Lower leg skin (tissue), 4 donors: ENCODE results near the gene GTF2IRD2. TPM values are rescaled to one million over a fixed set of nuclear protein-coding genes. Genes with fewer than 3 reads are reported as not detected.
"Not testable (repeated sequence)": the region's sequence is repeated elsewhere in the genome, so short reads cannot be mapped to it uniquely, and the experiment has no call there.

Experiments used
- DNase-seq, 2 donors: peaks; one replicate each; pipeline ENCODE4 v3.0.0-alpha.2; 2019; ENCODE audit warnings: low spot score in 2 of 2
- H3K4me3 ChIP-seq: fragments of 200-600 bp; sonication (generic); 2 replicates; pipeline ENCODE4 v1.5.1; 2017; ENCODE audit warnings: mild to moderate bottlenecking, low read depth; ENCODE audit not compliant: poor library complexity, severe bottlenecking
- WGBS, 2 donors: methylation state at CpG; one replicate each; pipeline ENCODE4 v1.1.5; 2018; 5-methylcytosine and 5-hydroxymethylcytosine counted together
- intact Hi-C: fragments of 100-400 bp; cut with DNase I; formaldehyde crosslinking; loops from one replicate; pipeline ENCODE4 v1.15.0; 2023; ENCODE audit warnings: low total_unique reads
- total RNA-seq, 4 donors: library from RNA; depleted of rRNA; stranded (reverse); fragments of >200 nt; gene quantifications; one replicate each; pipeline ENCODE4 v1.1.0, GENCODE V29; 2016

GTF2IRD2 gene
- 10 to 100 TPM in 3 of 4 donors, 1 to 10 TPM in 1; 5.4 to 14.5 (median 14.4) TPM for total RNA-seq

- intact Hi-C loops, H3K4me3 ChIP-seq: not testable (repeated sequence)
- peak in 1 of 2 donors; percentile 49 for DNase-seq
- no CpG with 5 or more reads among the region's 97 CpGs for WGBS, 2 donors
These were observed at the start of gene GTF2IRD2 for GRCh38 chr7:74850833-74851721. Gene GTF2IRD2, minus strand, starts transcription at chr7:74851605. Its CDS starts 15,227 bp downstream, at chr7:74836378.

DNA sequence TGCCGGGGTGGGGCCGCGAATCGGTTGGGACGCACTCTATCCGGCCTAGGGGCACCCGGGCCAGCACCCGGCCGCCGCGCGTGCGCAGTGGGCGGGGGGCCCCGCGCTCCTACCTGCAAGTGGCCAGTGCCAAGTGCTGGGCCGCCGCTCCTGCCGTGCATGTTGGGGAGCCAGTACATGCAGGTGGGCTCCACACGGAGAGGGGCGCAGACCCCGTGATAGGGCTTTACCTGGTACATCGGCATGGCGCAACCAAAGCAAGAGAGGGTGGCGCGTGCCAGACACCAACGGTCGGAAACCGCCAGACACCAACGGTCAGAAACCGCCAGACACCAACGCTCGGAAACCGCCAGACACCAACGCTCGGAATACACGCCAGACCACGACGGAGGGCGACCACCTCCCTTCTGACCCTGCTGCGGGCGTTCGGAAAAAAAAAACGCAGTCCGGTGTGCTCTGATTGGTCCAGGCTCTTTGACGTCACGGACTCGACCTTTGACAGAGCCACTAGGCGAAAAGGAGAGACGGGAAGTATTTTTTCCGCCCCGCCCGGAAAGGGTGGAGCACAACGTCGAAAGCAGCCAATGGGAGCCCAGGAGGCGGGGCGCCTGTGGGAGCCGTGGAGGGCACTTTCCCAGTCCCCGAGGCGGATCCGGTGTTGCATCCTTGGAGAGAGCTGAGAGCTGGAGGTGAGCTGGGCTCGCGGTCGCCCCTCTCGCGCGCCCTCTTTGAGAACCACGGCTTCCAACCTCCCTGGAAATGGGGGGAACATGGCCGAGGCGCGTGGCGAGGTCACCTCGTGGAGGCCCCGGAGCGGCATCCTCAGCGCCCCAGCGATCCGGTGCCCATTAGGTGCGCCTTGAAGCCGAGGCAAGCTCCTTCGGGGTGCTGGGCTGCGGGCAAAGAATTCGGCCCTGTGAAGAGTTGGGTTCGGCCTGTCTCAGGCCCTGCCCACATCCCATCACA is 39.0 kb upstream of the GTF2IRD2 start:
- intact Hi-C loops = not testable (repeated sequence)
- WGBS, 2 donors = 1% methylated on average over 23 to 38 of the region's 84 CpGs
- peak overlapping the region; percentile 47 for H3K4me3 ChIP-seq
- peak; percentile 88 to 98 for DNase-seq

- H3K4me3 ChIP-seq, DNase-seq, intact Hi-C loops: not testable (repeated sequence)
- 76 to 82% methylated on average over 11 of the region's 31 CpGs for WGBS, 2 donors
These were observed 38.2 kb upstream of the GTF2IRD2 start for GRCh38 chr7:74889518-74890129.

DNA sequence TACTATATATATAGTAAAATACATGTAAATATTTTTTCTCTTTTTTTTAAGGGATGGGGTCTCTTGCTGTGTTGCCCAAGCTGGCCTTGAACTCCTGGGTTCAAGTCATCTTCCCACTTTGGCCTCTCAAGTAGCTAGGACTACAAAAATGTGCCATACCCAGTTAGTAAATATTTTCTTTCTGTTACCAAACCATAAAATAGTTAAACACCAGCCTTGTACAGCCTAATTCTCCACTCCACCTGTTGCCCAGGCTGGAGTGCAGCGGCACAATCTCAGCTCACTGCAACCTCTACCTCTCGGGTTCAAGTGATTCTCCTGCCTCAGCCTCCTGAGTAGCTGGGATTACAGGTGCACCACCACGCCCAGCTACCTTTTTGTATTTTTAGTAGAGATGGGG is 33.9 kb upstream of the GTF2IRD2 start:
- 92 to 100% methylated on average over 2 to 3 of the region's 3 CpGs for WGBS, 2 donors

GRCh38 chr7:74882110-74882509 is 30.7 kb upstream of the GTF2IRD2 start:
- WGBS, 2 donors = 79 to 87% methylated on average over 3 to 9 of the region's 9 CpGs
- H3K4me3 ChIP-seq, DNase-seq, intact Hi-C loops: not testable (repeated sequence)

More for the DNA sequence above, 33.9 kb upstream of the GTF2IRD2 start:
- DNase-seq, intact Hi-C loops, H3K4me3 ChIP-seq: not testable (repeated sequence)

DNA sequence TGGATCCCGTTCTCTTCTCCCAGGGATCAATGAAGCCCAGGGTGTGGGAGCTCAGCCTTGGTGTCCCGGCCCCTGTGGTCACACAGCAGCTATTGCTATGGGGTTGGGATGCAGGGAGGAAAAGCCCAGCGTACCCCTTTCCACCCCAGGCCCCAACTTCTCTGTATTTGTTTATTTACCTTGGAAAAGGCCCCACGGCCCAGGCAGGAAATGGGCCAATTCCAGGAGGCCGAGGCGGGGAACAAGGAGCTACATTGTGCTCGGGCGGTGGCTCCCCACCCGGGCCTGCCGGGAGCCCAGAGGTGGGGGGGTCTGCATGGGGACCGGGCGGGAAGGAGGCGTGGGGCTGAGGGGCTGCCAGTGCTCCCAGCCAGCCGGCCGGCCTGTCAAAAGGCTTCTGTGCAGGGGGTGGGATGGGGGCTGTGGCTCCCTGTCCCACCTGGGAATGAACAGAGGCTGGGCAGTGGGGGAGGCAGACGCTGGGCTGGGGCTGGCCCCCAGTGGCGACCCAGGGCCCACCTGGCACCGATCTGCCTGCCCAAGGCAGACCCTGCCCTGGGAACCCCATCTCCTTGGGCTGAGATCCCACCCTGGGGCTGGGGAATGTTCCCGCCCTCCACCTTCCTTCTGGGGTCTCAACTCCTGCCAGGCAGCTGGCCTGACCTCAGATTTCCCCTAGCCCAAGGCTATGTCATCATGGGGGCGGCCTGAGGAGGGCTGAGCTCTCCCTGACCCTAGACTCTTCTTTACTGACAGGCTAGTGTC is 23.5 kb upstream of the GTF2IRD2 start:
- 28 to 38% methylated on average over 6 to 13 of the region's 20 CpGs for WGBS, 2 donors
- H3K4me3 ChIP-seq, intact Hi-C loops: not testable (repeated sequence)
- DNase-seq = peak in 1 of 2 donors; percentile 85

- intact Hi-C loops, DNase-seq, H3K4me3 ChIP-seq: not testable (repeated sequence)
- whole genome bisulfite sequencing, 2 donors = 80% methylated on average over 1 to 3 of the region's 10 CpGs
These were observed 22.8 kb upstream of the GTF2IRD2 start for GRCh38 chr7:74874104-74874747.

DNA sequence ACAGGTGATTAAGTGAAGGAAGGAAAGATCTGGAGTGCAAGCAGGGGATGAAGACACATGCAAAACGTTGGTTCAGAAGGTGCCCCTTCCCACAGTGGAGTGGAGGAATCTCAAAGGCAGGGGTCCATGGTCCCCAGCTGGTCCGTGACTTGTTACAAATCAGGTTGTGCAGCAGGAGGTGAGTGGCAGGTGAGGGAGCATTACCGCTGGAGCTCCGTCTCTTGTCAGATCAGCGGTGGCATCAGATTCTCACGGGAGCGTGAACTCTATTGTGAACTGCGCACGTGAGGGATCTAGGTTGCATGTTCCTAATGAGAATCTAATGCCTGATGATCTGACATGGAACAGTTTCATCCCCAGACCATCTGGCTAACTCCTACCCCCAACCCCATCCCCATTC is 21.1 kb upstream of the GTF2IRD2 start:
- DNase-seq, H3K4me3 ChIP-seq, intact Hi-C loops: not testable (repeated sequence)
- 87 to 95% methylated on average over 9 of the region's 9 CpGs for WGBS, 2 donors

GRCh38 chr7:74865777-74866176 is 14.4 kb upstream of the GTF2IRD2 start:
- H3K4me3 ChIP-seq, DNase-seq, intact Hi-C loops: not testable (repeated sequence)
- WGBS, 2 donors = 80 to 85% methylated on average over 8 of the region's 8 CpGs

DNA sequence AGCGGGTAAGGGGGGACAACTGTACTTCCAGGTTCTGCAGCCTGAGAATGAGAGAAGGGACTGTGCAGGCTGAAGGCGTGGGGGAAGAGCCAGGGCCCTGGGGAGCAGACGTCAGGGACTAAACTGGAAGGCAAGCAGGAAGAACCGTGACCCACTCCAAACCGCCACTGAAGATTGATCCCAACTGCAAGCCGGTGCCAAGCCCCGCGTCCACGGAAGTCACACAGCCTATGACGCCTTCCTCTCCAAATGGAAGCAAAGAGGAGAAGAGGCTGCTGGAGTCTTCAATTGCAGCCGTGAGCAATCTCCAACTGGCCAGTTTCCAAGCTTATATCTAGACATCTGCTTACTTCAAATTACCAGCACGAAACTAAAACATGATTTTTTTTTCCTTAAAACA is 1.6 kb downstream of the GTF2IRD2 start:
- intact Hi-C loops, DNase-seq, H3K4me3 ChIP-seq: not testable (repeated sequence)
- WGBS, 2 donors = no CpG with 5 or more reads among the region's 12 CpGs

DNA sequence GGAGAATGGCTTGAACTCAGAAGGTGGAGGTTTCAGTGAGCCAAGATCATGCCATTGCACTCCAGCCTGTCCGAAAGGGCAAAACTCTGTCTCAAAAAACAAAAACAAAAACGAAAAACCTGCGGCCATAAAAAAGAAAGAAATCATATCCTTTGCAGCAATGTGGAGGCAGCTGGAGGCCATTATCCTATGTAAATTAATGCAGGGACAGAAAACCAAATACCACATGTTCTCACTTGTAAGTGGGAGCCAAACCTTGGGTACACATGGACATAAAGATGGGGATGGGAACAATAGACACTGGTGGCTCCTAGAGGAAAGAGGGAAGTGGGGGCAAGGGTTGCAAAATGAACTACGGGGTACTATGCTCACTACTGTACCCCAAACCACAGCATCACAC is 21.0 kb downstream of the GTF2IRD2 start:
- H3K4me3 ChIP-seq, intact Hi-C loops: not testable (repeated sequence)
- 79% methylated on average over 3 of the region's 4 CpGs; no CpG with 5 or more reads in 1 of the 2 donors for WGBS, 2 donors

GRCh38 chr7:74829959-74830358 is 21.4 kb downstream of the GTF2IRD2 start:
- DNase-seq, intact Hi-C loops, H3K4me3 ChIP-seq: not testable (repeated sequence)
- 54 to 86% methylated on average over 1 to 2 of the region's 4 CpGs for WGBS, 2 donors

More for the DNA sequence above, 21.0 kb downstream of the GTF2IRD2 start:
- not testable (repeated sequence) for DNase-seq

- H3K4me3 ChIP-seq, intact Hi-C loops, DNase-seq: not testable (repeated sequence)
- no CpG with 5 or more reads among the region's 5 CpGs for WGBS, 2 donors
These were observed 30.1 kb downstream of the GTF2IRD2 start for GRCh38 chr7:74821259-74821658.
